GM23338 (cell line): ENCODE results near the gene PEX16.

ENCODE experiments used
- CREB1 ChIP-seq: fragments of 250-450 bp; sonication (Bioruptor Pico); IDR thresholded peaks from 2 replicates; pipeline ENCODE4 v1.5.0; 2020; ENCODE audit warnings: low read depth, mild to moderate bottlenecking, moderate library complexity
- CTCF ChIP-seq, 2 experiments: fragments of 200-600 bp in 1 of 2; sonication (generic) in 1 of 2; conservative IDR thresholded peaks; 2 replicates each; pipeline versions ENCODE4 v1.5.1 to v1.6.1; 2016 to 2017; ENCODE audit warnings: antibody characterized with exemption in 2 of 2, low read depth in 2 of 2, mild to moderate bottlenecking in 2 of 2, moderate library complexity in 1 of 2
- EZH2 ChIP-seq: fragments of 200-600 bp; sonication (generic); IDR thresholded peaks from one replicate; pipeline ENCODE4 v1.8.0; 2017; ENCODE audit warnings: antibody characterized with exemption, mild to moderate bottlenecking, low read depth; ENCODE audit not compliant: unreplicated experiment
- EZH2phosphoT487 ChIP-seq: fragments of 200-600 bp; sonication (generic); IDR thresholded peaks from one replicate; pipeline ENCODE4 v1.8.1; 2018; ENCODE audit warnings: antibody characterized with exemption; ENCODE audit not compliant: unreplicated experiment
- JUNB ChIP-seq: IDR thresholded peaks from one replicate; pipeline ENCODE4 v1.6.1; 2016; ENCODE audit warnings: antibody characterized with exemption; ENCODE audit not compliant: unreplicated experiment
- POLR2AphosphoS5 ChIP-seq: IDR thresholded peaks from 2 replicates; pipeline ENCODE4 v1.6.1; 2016; ENCODE audit warnings: antibody characterized with exemption, low read depth
- ZNF114 ChIP-seq: fragments of 250-450 bp; sonication (Bioruptor Pico); IDR thresholded peaks from 2 replicates; pipeline ENCODE4 v1.5.0; 2020; ENCODE audit warnings: mild to moderate bottlenecking, moderate library complexity
- TF ChIP-seq, protein P1 (sequence below): IDR thresholded peaks from one replicate; pipeline ENCODE4 v1.6.1; 2018; ENCODE audit warnings: antibody characterized with exemption; ENCODE audit not compliant: unreplicated experiment

- TF ChIP-seq CREB1 (CRISPR knock-in tag) (no peak), POLR2AphosphoS5 (no peak), EZH2phosphoT487 (no peak), CTCF (conservative IDR thresholded peaks at IDR 0.05; ENCODE audit: low read depth in 2 of 2) (no peak), JUNB (no peak), EZH2 (no peak), ZNF114 (CRISPR knock-in tag) (no peak)
- TF ChIP-seq, protein P1, sequence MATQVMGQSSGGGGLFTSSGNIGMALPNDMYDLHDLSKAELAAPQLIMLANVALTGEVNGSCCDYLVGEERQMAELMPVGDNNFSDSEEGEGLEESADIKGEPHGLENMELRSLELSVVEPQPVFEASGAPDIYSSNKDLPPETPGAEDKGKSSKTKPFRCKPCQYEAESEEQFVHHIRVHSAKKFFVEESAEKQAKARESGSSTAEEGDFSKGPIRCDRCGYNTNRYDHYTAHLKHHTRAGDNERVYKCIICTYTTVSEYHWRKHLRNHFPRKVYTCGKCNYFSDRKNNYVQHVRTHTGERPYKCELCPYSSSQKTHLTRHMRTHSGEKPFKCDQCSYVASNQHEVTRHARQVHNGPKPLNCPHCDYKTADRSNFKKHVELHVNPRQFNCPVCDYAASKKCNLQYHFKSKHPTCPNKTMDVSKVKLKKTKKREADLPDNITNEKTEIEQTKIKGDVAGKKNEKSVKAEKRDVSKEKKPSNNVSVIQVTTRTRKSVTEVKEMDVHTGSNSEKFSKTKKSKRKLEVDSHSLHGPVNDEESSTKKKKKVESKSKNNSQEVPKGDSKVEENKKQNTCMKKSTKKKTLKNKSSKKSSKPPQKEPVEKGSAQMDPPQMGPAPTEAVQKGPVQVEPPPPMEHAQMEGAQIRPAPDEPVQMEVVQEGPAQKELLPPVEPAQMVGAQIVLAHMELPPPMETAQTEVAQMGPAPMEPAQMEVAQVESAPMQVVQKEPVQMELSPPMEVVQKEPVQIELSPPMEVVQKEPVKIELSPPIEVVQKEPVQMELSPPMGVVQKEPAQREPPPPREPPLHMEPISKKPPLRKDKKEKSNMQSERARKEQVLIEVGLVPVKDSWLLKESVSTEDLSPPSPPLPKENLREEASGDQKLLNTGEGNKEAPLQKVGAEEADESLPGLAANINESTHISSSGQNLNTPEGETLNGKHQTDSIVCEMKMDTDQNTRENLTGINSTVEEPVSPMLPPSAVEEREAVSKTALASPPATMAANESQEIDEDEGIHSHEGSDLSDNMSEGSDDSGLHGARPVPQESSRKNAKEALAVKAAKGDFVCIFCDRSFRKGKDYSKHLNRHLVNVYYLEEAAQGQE: no peak
Measured at GRCh38 chr11:45934580-45935318, 17.1 kb upstream of the PEX16 start.
